IMR-90 (cell line): ENCODE data around the gene STAU1. TPM values are rescaled to one million over a fixed set of nuclear protein-coding genes. Genes with fewer than 3 reads are reported as not detected.

Experiments used
- ATAC-seq: fragments of 200-7000 bp; cut with Tn5 transposase; 2 replicates; pipeline ENCODE4 v1.9.1; 2020; ENCODE audit warnings: low read depth, mild to moderate bottlenecking, moderate library complexity
- BruUV-seq: library from RNA; stranded (reverse); fragments of 400-500 nt; replicated peaks from 2 replicates; lab custom pipeline; 2021; lab: Mats Ljungman, UMichigan
- CTCF ChIA-PET: fragments of 300-600 bp; formaldehyde crosslinking; extraction: SDS; loops from one replicate; lab custom pipeline; 2021; ENCODE audit warnings: antibody characterized with exemption; lab: Yijun Ruan, JAX
- POLR2A ChIA-PET: fragments of 300-600 bp; sonication (Branson Sonifier 250); formaldehyde crosslinking; loops from one replicate; lab custom pipeline; 2022; ENCODE audit warnings: antibody characterized with exemption; ENCODE audit not compliant: unreplicated experiment; lab: Charles Lee
- DNase-seq: peaks from one replicate; pipeline ENCODE4 v3.0.0; 2013
- H2AFZ ChIP-seq: replicated peaks from 2 replicates; pipeline ENCODE3; 2013; ENCODE audit warnings: low read length, mild to moderate bottlenecking; ENCODE audit not compliant: poor library complexity
- H2AK5ac ChIP-seq: 2 replicates; pipeline ENCODE4 v1.6.1; 2013; ENCODE audit warnings: low read depth, low read length, inconsistent platforms
- H2AK9ac ChIP-seq: replicated peaks from 2 replicates; pipeline ENCODE3; 2013; ENCODE audit warnings: mild to moderate bottlenecking, low read depth, low read length, moderate library complexity; ENCODE audit not compliant: poor library complexity
- H2BK120ac ChIP-seq: 2 replicates; pipeline ENCODE4 v1.6.1; 2013; ENCODE audit warnings: low read depth, low read length, inconsistent platforms
- H2BK15ac ChIP-seq: 3 replicates; pipeline ENCODE4 v1.6.1; 2013; ENCODE audit warnings: low read depth, low read length, inconsistent platforms
- H2BK20ac ChIP-seq: 2 replicates; pipeline ENCODE4 v1.6.1; 2013; ENCODE audit warnings: low read depth, mild to moderate bottlenecking, inconsistent platforms, low read length, moderate library complexity
- H2BK5ac ChIP-seq: 2 replicates; pipeline ENCODE4 v1.6.1; 2013; ENCODE audit warnings: mild to moderate bottlenecking, low read depth, low read length, inconsistent platforms; ENCODE audit not compliant: poor library complexity, severe bottlenecking
- H3K14ac ChIP-seq: replicated peaks from 2 replicates; pipeline ENCODE4 v1.6.1; 2013; ENCODE audit warnings: low read depth, low read length, inconsistent platforms
- H3K18ac ChIP-seq: 2 replicates; pipeline ENCODE4 v1.6.1; 2013; ENCODE audit warnings: low read depth, low read length, control low read depth
- H3K23ac ChIP-seq: 2 replicates; pipeline ENCODE4 v1.6.1; 2013; ENCODE audit warnings: low read depth, low read length, inconsistent platforms
- H3K27ac ChIP-seq: 2 replicates; pipeline ENCODE4 v1.5.1; 2013; ENCODE audit warnings: mild to moderate bottlenecking, control low read depth, low read length; ENCODE audit not compliant: insufficient read depth
- H3K27me3 ChIP-seq: 2 replicates; pipeline ENCODE4 v1.6.1; 2013; ENCODE audit warnings: low read length; ENCODE audit not compliant: control insufficient read depth, insufficient read depth
- H3K36me3 ChIP-seq: 2 replicates; pipeline ENCODE4 v1.6.1; 2013; ENCODE audit warnings: low read length, mixed read lengths; ENCODE audit not compliant: control insufficient read depth, insufficient read depth
- H3K4ac ChIP-seq: 2 replicates; pipeline ENCODE4 v1.6.1; 2013; ENCODE audit warnings: low read depth, low read length, inconsistent platforms
- H3K4me1 ChIP-seq: 2 replicates; pipeline ENCODE4 v1.6.1; 2013; ENCODE audit warnings: low read length, mixed read lengths; ENCODE audit not compliant: control insufficient read depth, insufficient read depth
- H3K4me2 ChIP-seq: 2 replicates; pipeline ENCODE4 v1.6.1; 2013; ENCODE audit warnings: low read depth, mild to moderate bottlenecking, control low read depth, low read length, moderate library complexity
- H3K4me3 ChIP-seq: 2 replicates; pipeline ENCODE4 v1.5.1; 2013; ENCODE audit warnings: low read depth, mild to moderate bottlenecking, control low read depth, low read length, moderate library complexity; ENCODE audit not compliant: insufficient read depth
- H3K56ac ChIP-seq: 2 replicates; pipeline ENCODE4 v1.6.1; 2013; ENCODE audit warnings: low read length, inconsistent platforms; ENCODE audit not compliant: insufficient read depth; ENCODE audit errors: extremely low read depth
- H3K79me1 ChIP-seq, 2 experiments: 2 replicates each; pipeline ENCODE4 v1.6.1; 2013; ENCODE audit warnings: low read length in 2 of 2, inconsistent platforms in 1 of 2, low read depth in 1 of 2
- H3K9ac ChIP-seq: 2 replicates; pipeline ENCODE4 v1.6.1; 2013; ENCODE audit warnings: low read depth, low read length, control low read depth
- H3K9me1 ChIP-seq: 2 replicates; pipeline ENCODE4 v1.6.1; 2013; ENCODE audit warnings: low read length, inconsistent platforms; ENCODE audit not compliant: insufficient read depth
- H3K9me3 ChIP-seq: 2 replicates; pipeline ENCODE4 v1.6.1; 2013; ENCODE audit warnings: low read length; ENCODE audit not compliant: control insufficient read depth, insufficient read depth
- H4K20me1 ChIP-seq: 2 replicates; pipeline ENCODE4 v1.6.1; 2013; ENCODE audit warnings: low read length, inconsistent platforms; ENCODE audit not compliant: insufficient read depth
- H4K5ac ChIP-seq: 2 replicates; pipeline ENCODE4 v1.6.1; 2013; ENCODE audit warnings: mild to moderate bottlenecking, low read depth, low read length, control low read depth
- H4K8ac ChIP-seq, 2 experiments: 2 replicates each; pipeline ENCODE4 v1.6.1; 2013; ENCODE audit warnings: low read depth in 2 of 2, low read length in 2 of 2, control low read depth in 1 of 2, inconsistent platforms in 1 of 2
- H4K91ac ChIP-seq: 2 replicates; pipeline ENCODE4 v1.6.1; 2013; ENCODE audit warnings: low read depth, low read length, inconsistent platforms; ENCODE audit not compliant: insufficient read depth
- CTCF ChIP-seq: conservative IDR thresholded peaks from 2 replicates; pipeline ENCODE4 v1.5.1; 2012; ENCODE audit warnings: mild to moderate bottlenecking, low read depth, low read length, improper control_type of control experiment
- FOS ChIP-seq: fragments of 150-350 bp; IDR thresholded peaks from 2 replicates; pipeline ENCODE4 v1.6.1; 2016; ENCODE audit warnings: low read depth, low read length
- MAFK ChIP-seq: IDR thresholded peaks from 2 replicates; pipeline ENCODE4 v1.6.1; 2012; ENCODE audit warnings: low read depth, low read length, improper control_type of control experiment
- MXI1 ChIP-seq: IDR thresholded peaks from 2 replicates; pipeline ENCODE4 v1.6.1; 2012; ENCODE audit warnings: low read depth, mild to moderate bottlenecking, low read length, moderate library complexity, borderline replicate concordance
- RCOR1 ChIP-seq: IDR thresholded peaks from 2 replicates; pipeline ENCODE4 v1.6.1; 2012; ENCODE audit warnings: mild to moderate bottlenecking, low read length, improper control_type of control experiment; ENCODE audit not compliant: insufficient replicate concordance
- RFX5 ChIP-seq: IDR thresholded peaks from 2 replicates; pipeline ENCODE4 v1.8.0; 2012; ENCODE audit warnings: low read depth, mild to moderate bottlenecking, low read length, moderate library complexity
- SMC3 ChIP-seq: fragments of 150-350 bp; IDR thresholded peaks from 2 replicates; pipeline ENCODE4 v1.6.1; 2016; ENCODE audit warnings: low read depth, mild to moderate bottlenecking, antibody characterized with exemption, low read length, moderate library complexity
- USF2 ChIP-seq: fragments of 150-350 bp; IDR thresholded peaks from 2 replicates; pipeline ENCODE4 v1.6.1; 2017; ENCODE audit warnings: mild to moderate bottlenecking, antibody characterized with exemption, low read length, low read depth
- WGBS, 2 experiments: methylation state at CpG; one replicate each; pipeline versions ENCODE4 v1.1.5 to v1.1.7; 2013; ENCODE audit warnings: missing lambda C conversion rate in 2 of 2; ENCODE audit not compliant: insufficient read length in 1 of 2; ENCODE audit errors: extremely low coverage in 2 of 2; 5-methylcytosine and 5-hydroxymethylcytosine counted together
- dilution Hi-C: fragments of 300-500 bp; cut with HindIII; formaldehyde crosslinking; loops from one replicate; pipeline ENCODE4 v1.14.3; 2018; ENCODE audit warnings: low sequenced_read_pairs; ENCODE audit not compliant: unreplicated experiment
- in situ Hi-C: fragments of 300-500 bp; cut with MboI; formaldehyde crosslinking; loops from 3 replicates; pipeline ENCODE4 v1.14.3; 2019; ENCODE audit warnings: low sequenced_read_pairs, inconsistent platforms, mixed read lengths
- intact Hi-C: fragments of 100-400 bp; cut with micrococcal nuclease; formaldehyde crosslinking; loops from 2 replicates; pipeline ENCODE4 v1.10.0; 2022
- polyA plus RNA-seq, 3 experiments: library from polyadenylated mRNA; depleted of rRNA; stranded (reverse); fragments of >200 nt; gene quantifications; 2 replicates each; pipeline ENCODE4 v1.2.3, GENCODE V29; 2012; ENCODE audit warnings: low replicate concordance in 1 of 3
- total RNA-seq: library from RNA; depleted of rRNA; stranded (reverse); fragments of >200 nt; gene quantifications from 2 replicates; pipeline ENCODE4 v1.2.3, GENCODE V29; 2012

STAU1 gene
- total and polyA plus RNA-seq, 2 of the 4 experiments (the other 2 are of a cell fraction) = 35.3 to 50.3 TPM

- Histone ChIP-seq H3K56ac (no peak overlapping the region), H3K4me2 (no peak overlapping the region), H3K14ac (no peak overlapping the region), H3K27me3 (no peaks in the 10 kb centered on the region), H2BK120ac (no peak overlapping the region), H2BK20ac (no peak overlapping the region), H4K8ac (no peak overlapping the region), H3K79me1 (peaks cover 0 to 12% of the 10 kb centered on the region in 2 experiments; a peak in 2 of 4 replicates), H3K9me3 (no peaks in the 10 kb centered on the region), H2AK9ac (no peak overlapping the region), H3K9ac (no peak overlapping the region), H2AFZ (no peak overlapping the region), H3K4me1 (peaks cover 1% of the 10 kb centered on the region; the same call in 1 of the 2 replicates), H4K91ac (no peak overlapping the region), H3K27ac (no peak overlapping the region), H3K36me3 (peaks cover 58% of the 10 kb centered on the region), H2AK5ac (no peak overlapping the region), H3K18ac (no peak overlapping the region), H4K5ac (no peak overlapping the region), H3K4me3 (no peak overlapping the region), H3K23ac (no peak overlapping the region), H3K9me1 (no peaks in the 10 kb centered on the region), H2BK5ac (no peak overlapping the region), H3K4ac (no peak overlapping the region), H2BK15ac (no peak overlapping the region), H4K20me1 (no peaks in the 10 kb centered on the region)
- no peak for ATAC-seq
- BruUV-seq = no TSS peak
- DNase-seq = no peak
- WGBS, 2 experiments = 100% methylated on average over 2 of the region's 7 CpGs; no CpG with 5 or more reads in 1 of the 2 experiments
- ChIA-PET CTCF (no interaction called here), POLR2A (no interaction called here)
- dilution Hi-C loops = no loop called here
- in situ Hi-C loops = no loop called here
- intact Hi-C loops = no loop called here
- no peak for TF ChIP-seq RCOR1
- no peak for TF ChIP-seq MXI1
- TF ChIP-seq SMC3 = no peak
- no peak for TF ChIP-seq RFX5
- TF ChIP-seq USF2 = no peak
- TF ChIP-seq CTCF = no peak
- no peak for TF ChIP-seq MAFK
- TF ChIP-seq FOS = no peak
Observed at GRCh38 chr20:49225896-49226295, 37.8 kb upstream of the STAU1 start.
